HCT116 (cell line): ENCODE data around the gene ASPHD1. TPM values are rescaled to one million over a fixed set of nuclear protein-coding genes. Genes with fewer than 3 reads are reported as not detected.

Experiments
- ATAC-seq: fragments of 200-7000 bp; cut with Tn5 transposase; 2 replicates; pipeline ENCODE4 v1.9.1; 2020; ENCODE audit warnings: mild to moderate bottlenecking, moderate library complexity
- BruUV-seq: library from RNA; stranded (reverse); fragments of 400-500 nt; replicated peaks from 2 replicates; lab custom pipeline; 2021; lab: Mats Ljungman, UMichigan
- CTCF ChIA-PET: fragments of 300-600 bp; sonication (Branson Sonifier 250); formaldehyde crosslinking; loops from one replicate; lab custom pipeline; 2021; ENCODE audit warnings: antibody characterized with exemption; lab: Charles Lee
- POLR2A ChIA-PET: fragments of 300-600, 350-600 bp; sonication (Branson Sonifier 250); formaldehyde crosslinking; loops from one replicate; lab custom pipeline; 2021; ENCODE audit warnings: antibody characterized with exemption; lab: Charles Lee
- RAD21 ChIA-PET, 2 experiments: fragments of 300-600 bp; sonication (Branson Sonifier 250); formaldehyde crosslinking; loops; one replicate each; lab custom pipeline; 2023; ENCODE audit warnings: low total read pairs in 2 of 2; ENCODE audit not compliant: uncharacterized antibody in 2 of 2, unreplicated experiment in 2 of 2, low non-redundant PET in 1 of 2; lab: Charles Lee
- DNase-seq: peaks from one replicate; pipeline ENCODE4 v3.0.0-alpha.2; 2010; ENCODE audit warnings: low read depth, low spot score
- H2AFZ ChIP-seq: fragments of 200-600 bp; shearing (Covaris generic), sonication (generic); 2 replicates; pipeline ENCODE4 v1.6.1; 2017; ENCODE audit warnings: low read depth, mixed run types, mixed read lengths, antibody characterized with exemption, low read length; ENCODE audit not compliant: poor library complexity, severe bottlenecking
- H3K27ac ChIP-seq: 2 replicates; pipeline ENCODE4 v1.5.1; 2012; ENCODE audit warnings: low read depth, low read length
- H3K27me3 ChIP-seq: fragments of 200-600 bp; sonication (generic); 2 replicates; pipeline ENCODE4 v1.6.1; 2016; ENCODE audit warnings: mixed run types, low read length, mixed read lengths; ENCODE audit not compliant: insufficient read depth
- H3K36me3 ChIP-seq, 2 experiments: fragments of 200-500 bp in 1 of 2; fragments of 200-600 bp in 1 of 2; sonication (Bioruptor generic) in 1 of 2; sonication (generic) in 1 of 2; 2 replicates each; pipeline versions ENCODE4 v1.5.1 to v1.6.1; 2014 to 2016; ENCODE audit warnings: low read length in 2 of 2, inconsistent platforms in 1 of 2, mixed read lengths in 1 of 2, mixed run types in 1 of 2; ENCODE audit not compliant: insufficient read depth in 2 of 2, control insufficient read depth in 1 of 2
- H3K4me1 ChIP-seq, 2 experiments: fragments of 200-600 bp in 1 of 2; sonication (generic) in 1 of 2; 2 replicates each; pipeline versions ENCODE4 v1.5.1 to v1.6.1; 2012 to 2017; ENCODE audit warnings: low read length in 2 of 2, inconsistent platforms in 1 of 2, mild to moderate bottlenecking in 1 of 2, mixed read lengths in 1 of 2, mixed run types in 1 of 2, moderate library complexity in 1 of 2; ENCODE audit not compliant: insufficient read depth in 2 of 2, control insufficient read depth in 1 of 2
- H3K4me2 ChIP-seq: fragments of 200-600 bp; sonication (generic); 2 replicates; pipeline ENCODE4 v1.6.1; 2017; ENCODE audit warnings: mixed run types, low read length, mixed read lengths
- H3K4me3 ChIP-seq, 2 experiments: fragments of 200-600 bp in 1 of 2; sonication (generic) in 1 of 2; replicated peaks in 1 of 2; 2 replicates each; pipeline ENCODE4 v1.5.1; 2011 to 2016; ENCODE audit warnings: low read length in 2 of 2, control low read depth in 1 of 2, low read depth in 1 of 2, mild to moderate bottlenecking in 1 of 2, mixed read lengths in 1 of 2, mixed run types in 1 of 2
- H3K79me2 ChIP-seq: fragments of 200-600 bp; sonication (generic); 2 replicates; pipeline ENCODE4 v1.6.1; 2017; ENCODE audit warnings: mild to moderate bottlenecking, mixed run types, low read length, moderate library complexity, mixed read lengths; ENCODE audit not compliant: insufficient read depth
- H3K9ac ChIP-seq: fragments of 200-600 bp; sonication (generic); 2 replicates; pipeline ENCODE4 v1.6.1; 2016; ENCODE audit warnings: low read length, mixed read lengths
- H3K9me2 ChIP-seq: fragments of 200-600 bp; sonication (generic), shearing (Covaris generic); 2 replicates; pipeline ENCODE4 v1.6.1; 2017; ENCODE audit warnings: mixed run types, mild to moderate bottlenecking, moderate library complexity; ENCODE audit not compliant: insufficient read depth
- H3K9me3 ChIP-seq, 2 experiments: fragments of 200-500 bp in 1 of 2; fragments of 200-600 bp in 1 of 2; sonication (Bioruptor generic) in 1 of 2; sonication (generic) in 1 of 2; 2 replicates each; pipeline ENCODE4 v1.6.1; 2014 to 2017; ENCODE audit warnings: low read length in 2 of 2, mixed read lengths in 2 of 2, inconsistent platforms in 1 of 2, low read depth in 1 of 2, mild to moderate bottlenecking in 1 of 2, mixed run types in 1 of 2, moderate library complexity in 1 of 2; ENCODE audit not compliant: control insufficient read depth in 1 of 2, insufficient read depth in 1 of 2
- H4K20me1 ChIP-seq: fragments of 200-600 bp; sonication (generic), shearing (Covaris generic); 2 replicates; pipeline ENCODE4 v1.6.1; 2017; ENCODE audit warnings: mixed run types, mild to moderate bottlenecking, moderate library complexity; ENCODE audit not compliant: insufficient read depth
- ATF3 ChIP-seq: IDR thresholded peaks from 2 replicates; pipeline ENCODE4 v1.6.1; 2012
- CBX3 ChIP-seq: IDR thresholded peaks from 2 replicates; pipeline ENCODE4 v1.6.1; 2012; ENCODE audit warnings: low read depth
- EGR1 ChIP-seq: IDR thresholded peaks from 2 replicates; pipeline ENCODE4 v1.6.1; 2012; ENCODE audit warnings: low read depth
- ELF1 ChIP-seq: IDR thresholded peaks from 2 replicates; pipeline ENCODE4 v1.6.1; 2012; ENCODE audit warnings: low read depth, borderline replicate concordance
- EZH2 ChIP-seq: fragments of 200-600 bp; sonication (generic); IDR thresholded peaks from 2 replicates; pipeline ENCODE4 v1.6.1; 2017; ENCODE audit warnings: antibody characterized with exemption, mixed run types
- EZH2phosphoT487 ChIP-seq: fragments of 200-600 bp; IDR thresholded peaks from 2 replicates; pipeline ENCODE4 v1.6.1; 2018; ENCODE audit warnings: antibody characterized with exemption, borderline replicate concordance
- FOSL1 ChIP-seq: IDR thresholded peaks from 2 replicates; pipeline ENCODE4 v1.6.1; 2012; ENCODE audit warnings: low read depth
- REST ChIP-seq: IDR thresholded peaks from 2 replicates; pipeline ENCODE4 v1.6.1; 2012; ENCODE audit warnings: low read depth
- SIN3A ChIP-seq: IDR thresholded peaks from 2 replicates; pipeline ENCODE4 v1.6.1; 2012; ENCODE audit warnings: low read depth
- SP1 ChIP-seq: IDR thresholded peaks from 2 replicates; pipeline ENCODE4 v1.6.1; 2012; ENCODE audit warnings: low read depth
- SRF ChIP-seq: IDR thresholded peaks from 2 replicates; pipeline ENCODE4 v1.6.1; 2012; ENCODE audit warnings: low read depth
- TCF7L2 ChIP-seq: IDR thresholded peaks from 2 replicates; pipeline ENCODE4 v1.7.0; 2011; ENCODE audit warnings: borderline replicate concordance, inconsistent platforms; ENCODE audit not compliant: insufficient read depth, insufficient read length; ENCODE audit errors: extremely low read depth
- ZBTB33 ChIP-seq: IDR thresholded peaks from 2 replicates; pipeline ENCODE4 v1.6.1; 2011; ENCODE audit warnings: mild to moderate bottlenecking, low read length, moderate library complexity; ENCODE audit not compliant: insufficient replicate concordance; ENCODE audit errors: extremely low read depth
- ZFX ChIP-seq: fragments of 450-650 bp; IDR thresholded peaks from 2 replicates; pipeline ENCODE4 v1.6.1; 2017
- ZNF274 ChIP-seq: fragments of 200-500 bp; sonication (Bioruptor generic); IDR thresholded peaks from 2 replicates; pipeline ENCODE4 v1.6.1; 2014; ENCODE audit warnings: mild to moderate bottlenecking, low read depth, low read length, inconsistent platforms
- intact Hi-C: fragments of 100-400 bp; cut with micrococcal nuclease; formaldehyde crosslinking; loops from 2 replicates; pipeline ENCODE4 v1.10.0; 2022
- total RNA-seq: library from RNA; stranded (reverse); gene quantifications from one replicate; pipeline ENCODE4 v1.2.1, GENCODE V29; 2021; ENCODE audit not compliant: unreplicated experiment
- TF ChIP-seq, protein P1 (sequence below): IDR thresholded peaks from 2 replicates; pipeline ENCODE4 v1.6.1; 2012

ASPHD1 gene
- total RNA-seq, 1 experiment from 2014 or later: 18.4 TPM

DNA sequence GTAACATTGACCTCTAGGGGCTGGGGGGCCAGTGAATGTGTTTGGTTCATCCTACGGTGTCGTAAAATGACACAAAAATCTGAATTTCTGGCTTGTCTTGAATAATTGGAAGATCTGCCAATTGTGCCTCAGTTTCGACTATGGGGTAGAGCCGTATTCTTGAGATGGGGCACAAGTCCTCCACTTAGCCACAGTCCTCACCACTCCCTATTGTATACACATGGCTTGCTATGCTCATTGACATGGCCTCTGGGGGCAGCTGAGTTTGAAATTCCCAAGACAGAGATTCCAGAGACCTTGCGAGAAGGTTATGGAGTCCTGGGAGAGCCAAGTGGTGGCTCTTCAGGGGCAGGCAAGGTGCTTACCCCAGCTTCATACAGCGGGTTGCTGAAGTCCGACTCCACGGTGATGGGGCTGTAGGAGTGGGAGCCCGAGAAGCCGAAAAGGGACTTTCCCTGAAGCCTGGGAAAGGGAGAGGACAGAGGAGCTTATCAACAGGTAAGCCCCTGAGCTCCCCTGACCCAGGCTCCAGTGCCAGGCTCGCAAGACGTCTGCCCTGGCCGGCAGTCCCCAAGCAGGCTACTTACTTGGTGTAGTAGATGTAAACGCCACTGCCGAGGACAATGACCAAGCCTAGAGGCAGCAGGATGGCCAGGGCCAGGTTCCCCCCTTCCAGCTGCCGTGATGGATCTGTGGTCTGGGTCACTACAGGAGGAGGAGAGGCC, 28.3 kb upstream of the ASPHD1 start:
- ChIA-PET CTCF (no interaction called here), RAD21 (no interaction called here), POLR2A (no interaction called here)
- H3K9ac ChIP-seq: no peak overlapping the region
- ATAC-seq: no peak
- no peaks in the 10 kb centered on the region for H3K36me3 ChIP-seq
- no peak overlapping the region for H2AFZ ChIP-seq
- H3K4me3 ChIP-seq: no peak overlapping the region
- H3K4me1 ChIP-seq: peaks cover 0 to 11% of the 10 kb centered on the region in 2 experiments; a peak in 2 of 4 replicates
- no peaks in the 10 kb centered on the region for H3K9me2 ChIP-seq
- H3K79me2 ChIP-seq: no peaks in the 10 kb centered on the region
- no peak overlapping the region for H3K4me2 ChIP-seq
- no TSS peak for BruUV-seq
- no peaks in the 10 kb centered on the region for H3K27me3 ChIP-seq
- H3K9me3 ChIP-seq: no peaks in the 10 kb centered on the region
- H3K27ac ChIP-seq: no peak overlapping the region
- H4K20me1 ChIP-seq: no peaks in the 10 kb centered on the region
- no peak for TF ChIP-seq SIN3A
- TF ChIP-seq ZFX: no peak
- TF ChIP-seq EZH2: no peak
- TF ChIP-seq FOSL1: no peak
- no peak for TF ChIP-seq ELF1
- TF ChIP-seq, protein P1, sequence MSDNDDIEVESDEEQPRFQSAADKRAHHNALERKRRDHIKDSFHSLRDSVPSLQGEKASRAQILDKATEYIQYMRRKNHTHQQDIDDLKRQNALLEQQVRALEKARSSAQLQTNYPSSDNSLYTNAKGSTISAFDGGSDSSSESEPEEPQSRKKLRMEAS: no peak
- TF ChIP-seq REST: no peak
- no peak for TF ChIP-seq SP1
- TF ChIP-seq SRF: no peak
- no peak for TF ChIP-seq ZNF274
- TF ChIP-seq ATF3: no peak
- TF ChIP-seq CBX3: no peak
- no peak for TF ChIP-seq EZH2phosphoT487
- TF ChIP-seq EGR1: no peak
- TF ChIP-seq TCF7L2: no peak
- no peak for TF ChIP-seq ZBTB33
- TF ChIP-seq, all 23 proteins: peak for 0
- intact Hi-C loops: no loop called here
- no peak for DNase-seq
